HL-60/S4 (cell line): ENCODE results near the gene KCNH5.
"Not testable (repeated sequence)": the region's sequence is repeated elsewhere in the genome, so short reads cannot be mapped to it uniquely, and the experiment has no call there.

Experiments
- in situ Hi-C: fragments of 300-500 bp; cut with MboI; formaldehyde crosslinking; loops from 2 replicates; pipeline ENCODE4 v1.14.3; 2022; ENCODE audit warnings: low sequenced_read_pairs

KCNH5 gene

DNA sequence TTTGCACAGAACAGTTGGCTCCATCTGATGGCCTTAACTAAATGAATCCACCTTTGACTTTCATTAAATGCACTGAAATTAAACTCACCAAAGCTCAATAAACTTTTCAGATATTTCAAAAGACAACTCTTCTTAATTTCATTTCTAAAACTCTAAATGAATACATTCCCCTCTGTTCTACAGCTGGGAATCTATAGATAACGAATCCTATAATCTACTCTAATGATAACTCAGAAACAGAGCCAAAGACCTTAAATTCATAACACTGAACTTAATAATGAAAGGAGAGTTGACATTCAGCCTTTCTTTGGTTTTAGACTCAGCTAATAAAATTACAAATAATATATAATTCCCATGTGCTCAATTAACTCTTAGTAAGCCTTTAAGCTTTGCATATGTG is 150.5 kb downstream of the KCNH5 start:
- in situ Hi-C loops, result no loop called here

DNA sequence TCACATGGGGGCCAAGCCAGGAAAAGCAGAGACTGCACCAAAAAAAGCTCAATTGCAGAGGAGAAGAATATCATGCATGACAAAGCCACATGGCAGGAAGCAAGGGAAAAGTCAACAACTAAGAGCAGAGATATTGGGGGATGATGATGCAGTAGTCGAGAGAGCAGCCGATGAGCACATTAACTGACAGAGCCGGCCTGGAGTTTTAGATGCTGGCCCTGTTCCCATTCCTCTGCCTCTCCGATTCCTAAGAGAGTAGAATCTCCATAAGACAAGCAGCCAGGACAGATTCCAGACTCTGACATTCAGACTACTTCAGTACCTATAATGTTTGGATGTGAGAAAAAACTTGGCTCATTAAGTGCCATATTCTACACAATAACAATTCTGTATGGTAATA is 155.9 kb downstream of the KCNH5 start:
- in situ Hi-C loops, result no loop called here

DNA sequence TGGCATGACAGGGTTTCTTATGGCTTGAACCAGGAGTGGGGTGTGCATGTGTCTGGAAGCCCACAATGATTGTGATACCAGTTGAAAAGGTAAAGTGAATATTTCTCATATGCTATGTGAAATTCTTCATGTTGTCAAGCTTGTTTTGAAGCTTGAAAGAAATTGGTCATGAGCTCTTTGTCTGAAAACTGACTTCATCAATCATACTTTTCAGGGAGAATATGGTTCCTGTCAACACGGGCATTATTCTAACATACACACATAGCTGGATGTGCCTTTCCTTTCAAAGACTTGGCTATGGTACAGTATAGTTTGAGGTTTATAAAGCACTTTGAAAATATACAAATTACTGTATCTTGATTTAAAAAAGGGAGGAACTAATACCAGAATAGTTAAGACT is 158.8 kb downstream of the KCNH5 start:
- in situ Hi-C loops, result no loop called here

DNA sequence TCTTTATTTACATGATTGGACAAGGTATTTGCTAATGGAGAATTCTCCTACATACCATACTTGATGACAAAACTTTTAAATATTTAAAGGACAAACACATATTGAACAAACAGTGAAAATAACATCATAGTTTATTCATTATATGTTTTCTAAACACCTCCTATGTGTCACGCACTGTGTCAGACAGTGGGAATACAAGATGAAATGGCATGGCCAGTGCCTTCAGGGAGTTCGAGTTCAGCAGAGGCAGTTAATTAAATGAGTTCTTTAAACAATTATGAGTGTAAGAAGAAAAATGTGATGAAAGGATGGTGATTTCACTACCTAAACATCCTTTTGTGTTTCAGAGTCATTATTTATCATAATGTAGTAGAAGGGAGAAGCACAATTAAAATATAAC is 159.8 kb downstream of the KCNH5 start:
- in situ Hi-C loops, result no loop called here

DNA sequence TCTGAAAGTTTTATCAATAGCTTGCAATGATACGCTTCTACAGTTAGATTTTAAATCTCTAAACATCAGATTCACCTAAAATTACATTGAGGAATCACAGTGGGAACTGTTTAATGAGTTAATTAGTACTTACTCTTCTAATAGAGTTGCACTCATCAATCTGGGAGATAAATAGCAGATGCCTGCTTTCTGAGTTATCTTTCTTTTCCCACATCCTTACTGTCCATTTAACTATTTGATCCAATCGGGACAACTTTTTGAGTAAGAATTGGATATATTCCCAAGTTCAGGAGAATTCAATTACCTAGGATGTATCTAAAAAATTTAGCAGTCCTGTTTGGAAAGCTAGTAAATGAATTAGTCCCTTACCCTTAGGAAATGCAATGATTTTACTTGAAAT is 162.3 kb downstream of the KCNH5 start:
- in situ Hi-C loops, result no loop called here

DNA sequence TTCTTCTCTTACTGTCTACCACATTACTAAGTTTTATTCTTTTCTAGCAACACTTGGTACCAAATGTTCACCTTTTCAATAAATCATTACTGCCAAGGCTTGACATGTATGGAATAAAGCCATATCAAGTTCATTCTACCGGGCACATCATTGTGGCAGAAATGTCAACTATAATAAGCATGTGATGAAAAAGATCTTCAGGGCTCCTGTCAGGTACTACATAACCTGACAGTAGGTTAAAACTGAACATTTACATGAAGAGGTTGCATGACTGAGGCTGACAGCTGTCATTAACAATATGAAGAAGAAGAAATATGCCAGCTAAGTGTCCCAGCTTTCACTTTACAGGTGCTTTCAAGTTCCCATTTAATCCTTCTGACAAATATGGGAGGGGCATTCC is 178.9 kb downstream of the KCNH5 start:
- in situ Hi-C loops, result no loop called here

DNA sequence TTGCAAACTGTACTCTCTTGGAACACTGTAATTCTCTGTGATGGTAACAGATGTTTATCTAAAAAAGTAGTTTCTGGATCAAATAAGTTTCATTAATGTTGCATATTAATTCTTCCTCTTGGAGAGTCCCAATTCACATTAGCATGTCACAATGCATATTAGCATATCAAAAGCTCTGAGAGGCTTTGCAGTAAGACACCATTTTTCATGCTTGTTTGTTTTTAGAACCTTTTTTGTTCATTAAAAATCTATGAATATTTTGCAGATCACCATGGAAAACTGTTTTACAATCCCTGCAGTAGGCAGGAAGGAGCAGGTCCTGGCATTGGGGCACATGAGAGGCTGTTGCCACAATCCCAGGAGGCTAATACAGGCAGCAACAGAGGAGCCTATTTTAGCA is 180.7 kb downstream of the KCNH5 start:
- in situ Hi-C loops, result no loop called here

DNA sequence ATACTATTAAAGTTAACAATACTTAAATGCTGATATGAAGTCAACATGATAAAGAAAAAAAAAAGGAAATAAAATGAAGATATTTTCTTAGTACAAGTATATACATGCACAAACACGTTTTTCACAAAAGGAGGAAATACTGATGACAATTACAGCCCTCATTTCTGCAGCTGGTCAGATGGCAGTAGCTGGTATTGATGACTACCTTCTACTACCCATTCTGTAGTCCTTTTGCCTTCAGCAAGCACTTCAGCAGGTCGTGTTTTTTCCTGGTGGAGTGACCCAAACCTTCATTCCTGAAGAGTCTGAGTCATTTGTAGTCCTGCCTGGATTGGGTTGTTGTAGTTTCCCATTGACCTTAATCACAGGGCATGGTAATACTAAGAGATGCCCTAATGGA is 187.2 kb downstream of the KCNH5 start:
- in situ Hi-C loops, result not testable (repeated sequence)

DNA sequence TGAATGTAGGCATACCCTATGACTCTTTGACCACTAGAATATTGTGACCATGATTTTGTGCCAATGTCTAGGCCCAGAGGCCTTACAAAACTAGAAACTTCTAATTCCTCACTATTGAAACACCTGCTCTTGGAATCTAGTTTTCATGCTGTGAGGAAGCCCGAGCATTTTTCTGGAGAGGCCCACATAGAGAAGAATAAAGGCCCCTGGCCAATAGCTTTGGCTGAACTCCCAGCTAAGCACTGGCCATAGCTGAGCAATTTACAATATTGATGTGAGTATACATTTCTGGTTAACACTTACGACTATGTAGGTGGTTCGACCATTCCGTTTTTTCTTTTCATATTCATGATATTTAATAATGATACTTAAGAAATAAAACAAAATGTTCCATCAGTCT is 190.3 kb downstream of the KCNH5 start:
- in situ Hi-C loops, result no loop called here

DNA sequence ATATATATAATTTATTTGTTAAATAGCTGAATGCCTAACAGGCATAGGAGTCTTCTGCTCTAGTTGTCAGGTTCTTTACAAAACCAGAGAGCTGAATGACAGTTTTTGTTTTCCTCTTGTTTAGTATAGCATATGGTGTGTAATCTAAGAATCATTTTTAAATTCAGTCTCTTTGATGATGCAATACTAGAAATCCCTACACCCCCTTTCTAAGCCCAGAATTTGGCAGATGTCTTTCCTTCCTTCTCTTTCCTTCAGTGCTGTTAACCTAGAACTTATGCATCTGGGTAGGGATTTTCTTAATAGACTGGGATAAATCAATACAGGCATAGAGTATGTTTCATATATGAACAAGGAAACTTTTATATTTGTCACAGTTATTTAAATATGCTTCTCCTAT is 198.1 kb downstream of the KCNH5 start:
- in situ Hi-C loops, result no loop called here

DNA sequence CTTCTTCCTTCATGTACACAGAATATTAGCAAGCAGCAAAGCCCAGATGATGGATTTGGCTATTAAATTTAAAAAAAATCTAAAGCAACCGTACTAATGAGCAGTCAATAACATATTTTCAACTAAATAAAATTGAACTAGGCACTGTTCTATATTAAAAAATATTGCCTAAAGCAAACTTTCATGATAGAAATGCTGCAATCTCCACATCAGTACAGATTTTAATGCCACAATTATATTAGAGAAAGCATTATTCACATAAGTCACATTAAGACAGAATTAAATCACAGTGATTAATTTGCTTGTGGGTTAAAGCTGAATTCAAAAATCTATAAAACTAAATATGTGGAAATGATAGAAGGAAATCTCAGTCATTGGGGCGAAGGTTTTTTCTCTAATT is 200.7 kb downstream of the KCNH5 start:
- in situ Hi-C loops, result no loop called here

DNA sequence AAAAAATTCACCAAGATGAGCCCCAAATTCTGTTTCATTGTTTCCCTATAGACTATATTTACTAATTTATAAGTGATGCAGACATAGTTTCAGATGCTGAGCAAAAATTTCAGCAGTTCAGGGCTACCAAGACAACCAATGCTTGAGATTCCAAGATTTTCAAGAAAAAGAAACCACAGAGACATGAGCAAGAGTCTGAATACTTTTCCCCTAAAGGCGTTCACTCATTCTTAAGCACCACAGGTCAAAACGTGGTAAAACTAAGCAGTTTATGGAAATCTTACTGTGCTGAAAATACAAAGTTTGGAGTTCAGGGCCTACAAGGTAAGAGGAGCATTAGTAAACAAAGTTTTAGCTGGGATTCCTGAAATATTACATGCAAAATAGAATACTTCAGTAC is 221.2 kb downstream of the KCNH5 start:
- in situ Hi-C loops, result no loop called here

DNA sequence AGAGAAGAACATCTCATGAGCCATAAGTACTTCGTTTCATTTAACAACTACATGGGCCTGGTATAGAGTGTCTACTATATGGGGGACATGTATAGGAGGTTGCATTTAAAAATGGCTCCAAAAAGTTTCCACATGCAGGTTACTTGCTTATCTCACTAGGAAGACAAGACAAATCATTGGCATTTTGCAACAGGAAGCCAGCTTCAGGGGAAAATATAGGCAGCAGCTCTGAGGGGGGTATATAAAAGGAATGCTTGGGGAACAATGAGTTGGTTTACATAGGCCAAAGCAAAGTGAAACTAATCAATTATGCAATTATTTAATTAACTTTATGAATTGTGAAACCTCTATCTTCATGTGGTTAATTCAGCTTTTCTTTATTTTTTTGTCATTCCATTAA is 225.3 kb downstream of the KCNH5 start:
- in situ Hi-C loops, result no loop called here

DNA sequence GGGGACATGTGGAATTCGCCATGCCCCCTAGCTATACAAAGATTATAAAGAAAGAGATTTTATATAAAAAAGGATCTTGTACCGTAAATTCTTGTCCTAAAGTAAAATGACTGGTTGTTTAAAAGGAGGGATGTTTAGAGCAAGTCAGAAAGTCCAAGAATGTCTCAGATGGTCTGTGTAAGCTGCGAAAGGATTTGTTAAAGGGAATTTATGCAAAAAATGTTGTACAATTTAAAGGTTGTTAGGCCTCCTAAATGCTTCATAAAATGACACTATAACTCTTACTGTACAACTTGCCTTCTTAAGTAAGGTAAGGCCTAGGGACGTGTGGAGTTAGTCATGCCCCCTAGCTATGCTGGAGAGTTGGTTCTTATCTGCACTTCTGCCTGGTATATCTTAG is 237.6 kb downstream of the KCNH5 start:
- in situ Hi-C loops, result no loop called here

DNA sequence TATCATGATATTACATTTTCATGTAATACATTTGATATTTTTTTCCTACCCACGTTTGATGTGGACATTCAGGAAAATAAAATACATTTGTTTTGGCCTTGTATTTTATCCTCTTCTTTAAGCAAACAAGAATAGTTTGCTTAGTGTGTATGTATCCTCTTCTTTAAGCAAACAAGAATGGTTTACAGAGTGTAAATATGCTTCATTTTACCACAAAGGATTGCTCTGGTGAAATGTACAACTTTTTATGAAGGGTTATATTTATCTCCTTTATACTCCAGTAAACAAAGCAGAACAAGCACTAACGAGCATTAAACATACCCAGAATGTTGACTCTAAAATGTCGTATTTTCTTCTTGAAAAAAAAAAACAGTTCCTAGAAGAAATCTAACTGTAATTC is 244.7 kb downstream of the KCNH5 start:
- in situ Hi-C loops, result no loop called here

DNA sequence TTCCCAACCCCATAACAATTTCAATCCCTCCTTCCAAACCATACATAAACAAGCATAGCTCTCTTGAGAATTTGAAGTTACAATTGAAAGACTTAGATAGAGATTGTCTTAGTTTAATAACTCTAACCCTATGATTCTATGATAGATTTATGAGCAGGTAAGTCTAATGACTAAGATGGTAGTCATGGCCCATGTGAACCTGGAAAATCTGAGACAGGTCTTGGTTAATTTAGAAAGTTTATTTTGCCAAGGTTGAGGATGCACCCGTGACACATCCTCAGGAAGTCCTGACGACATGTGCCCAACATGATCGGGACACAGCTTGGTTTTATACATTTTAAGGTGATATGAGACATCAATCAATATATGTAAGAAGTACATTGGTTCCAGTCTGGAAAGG is 248.8 kb downstream of the KCNH5 start:
- in situ Hi-C loops, result no loop called here

DNA sequence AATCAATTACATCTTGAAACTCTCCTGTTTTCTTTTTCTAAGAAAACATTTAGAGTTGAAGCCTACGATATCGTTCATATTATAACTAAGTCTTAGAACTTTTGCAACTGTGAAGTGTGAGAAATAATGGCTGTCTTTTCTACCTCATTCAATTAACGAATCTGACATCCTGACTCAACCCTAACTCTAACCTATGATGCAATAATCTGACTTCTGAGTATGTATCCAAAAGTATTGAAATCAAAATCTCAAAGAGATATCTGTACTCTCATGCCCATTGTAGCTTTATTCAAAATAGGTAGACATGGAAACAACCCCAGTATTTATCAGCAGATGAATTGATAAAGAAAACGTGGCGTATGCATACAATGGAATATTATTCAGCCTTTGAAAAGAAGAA is 252.7 kb downstream of the KCNH5 start:
- in situ Hi-C loops, result no loop called here

DNA sequence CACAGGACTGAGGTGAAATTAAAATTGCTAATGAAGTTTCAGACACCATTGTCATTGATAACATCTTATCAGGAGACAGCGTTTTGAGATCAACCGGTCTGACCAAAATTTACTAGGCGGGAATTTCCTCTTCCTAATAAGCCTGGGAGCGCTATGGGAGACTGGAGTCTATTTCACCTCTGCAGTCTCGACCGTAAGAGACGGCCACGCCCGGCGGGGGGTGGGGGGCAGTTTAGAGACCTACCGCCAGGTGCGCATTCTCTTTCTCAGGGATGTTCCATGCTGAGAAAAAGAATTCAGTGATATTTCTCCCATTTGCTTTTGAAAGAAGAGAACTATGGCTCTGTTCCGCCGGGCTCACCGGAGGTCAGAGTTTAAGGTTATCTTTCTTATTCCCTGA is 263.9 kb downstream of the KCNH5 start:
- in situ Hi-C loops, result not testable (repeated sequence)

DNA sequence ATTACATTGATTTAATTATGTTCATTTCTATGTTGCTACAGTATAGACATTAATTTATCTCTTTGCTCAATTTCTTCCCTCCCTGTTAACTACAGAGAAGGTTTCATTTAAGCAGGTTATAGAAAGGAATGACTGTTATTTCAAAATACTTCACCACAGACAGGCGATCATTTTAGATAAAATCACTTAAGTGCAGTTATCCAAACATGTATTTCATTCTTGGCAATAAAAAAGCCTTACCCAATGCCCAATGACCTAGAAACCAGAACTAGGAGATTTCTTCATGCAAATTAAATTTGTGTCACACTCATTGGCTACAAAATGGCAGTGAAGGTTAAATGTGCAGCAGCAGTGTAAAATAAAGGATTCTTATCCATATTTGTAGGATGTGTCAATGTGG is 266.4 kb downstream of the KCNH5 start:
- in situ Hi-C loops, result no loop called here

DNA sequence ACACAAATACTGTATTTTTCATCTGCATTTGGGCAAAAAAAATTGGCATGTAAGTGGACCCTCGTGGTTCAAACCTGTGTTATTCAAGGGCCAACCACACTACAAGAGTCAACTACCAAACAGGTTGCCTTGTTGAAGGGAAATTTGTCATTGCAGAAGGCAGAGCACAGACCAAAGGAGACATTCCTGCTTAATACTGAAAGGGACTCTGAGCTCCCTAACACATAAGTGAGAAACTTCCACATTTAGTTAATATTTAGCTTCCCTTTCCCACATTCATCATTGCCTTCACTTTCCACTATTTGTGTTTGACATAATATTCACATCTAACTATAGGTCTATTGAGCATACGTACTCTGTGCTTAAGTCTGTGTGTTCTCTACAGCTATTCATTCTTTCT is 266.9 kb downstream of the KCNH5 start:
- in situ Hi-C loops, result no loop called here

DNA sequence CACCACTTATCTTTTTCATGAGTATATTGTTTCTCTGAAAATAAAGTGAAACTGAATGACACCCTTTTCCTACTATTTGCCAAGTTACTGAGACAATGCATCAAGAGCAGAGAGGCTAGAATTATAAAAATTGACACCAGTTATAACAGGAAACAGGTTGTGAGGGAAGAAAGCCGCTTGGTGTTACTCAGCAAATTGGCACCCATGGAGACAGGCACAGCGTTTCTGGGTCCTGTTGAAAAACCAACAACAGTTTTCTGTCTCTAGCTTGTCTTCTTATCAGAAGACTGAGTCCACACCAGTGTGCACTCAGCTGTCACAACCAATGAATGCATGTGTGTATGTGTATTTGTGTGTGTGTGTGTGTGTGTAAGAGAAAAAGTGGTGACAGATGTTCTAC is 267.7 kb downstream of the KCNH5 start:
- in situ Hi-C loops, result no loop called here

DNA sequence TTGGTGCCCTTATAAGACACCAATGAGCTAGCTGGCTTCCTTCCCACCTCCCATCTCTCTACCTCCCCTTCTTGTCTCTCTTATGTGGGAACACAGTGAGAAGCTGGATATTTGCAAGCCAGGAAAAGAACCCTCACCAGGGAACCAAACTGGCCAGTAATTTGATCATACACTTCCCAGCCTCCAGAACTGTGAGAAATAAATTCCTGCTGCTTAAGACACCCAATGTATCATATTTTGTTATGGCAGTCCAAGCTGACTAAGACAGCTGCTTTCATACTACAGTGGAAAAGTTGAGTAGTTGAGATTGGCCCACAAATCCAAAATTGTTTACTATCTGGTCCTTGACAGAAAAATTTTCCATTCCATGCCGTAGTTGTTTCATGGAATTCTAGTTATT is 269.0 kb downstream of the KCNH5 start:
- in situ Hi-C loops, result no loop called here

DNA sequence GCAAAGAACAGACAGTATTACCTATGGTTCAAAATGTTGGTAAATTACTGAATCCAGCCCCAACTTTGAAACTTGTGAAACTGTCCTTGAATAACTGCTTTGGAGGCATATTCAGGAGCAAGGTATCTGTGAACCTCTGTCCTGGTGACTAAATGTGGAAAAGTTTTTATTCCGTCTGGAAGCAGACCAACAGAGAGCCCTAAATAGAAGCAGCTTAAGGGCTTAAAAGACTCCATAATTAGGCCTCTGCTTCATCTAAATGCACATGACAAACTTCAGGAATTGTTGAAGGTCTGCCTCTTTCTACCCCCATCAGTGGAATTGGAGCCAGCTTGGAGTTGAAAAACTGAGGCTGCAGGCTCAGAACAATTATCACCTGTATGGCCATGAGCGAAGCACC is 276.5 kb downstream of the KCNH5 start:
- in situ Hi-C loops, result no loop called here

DNA sequence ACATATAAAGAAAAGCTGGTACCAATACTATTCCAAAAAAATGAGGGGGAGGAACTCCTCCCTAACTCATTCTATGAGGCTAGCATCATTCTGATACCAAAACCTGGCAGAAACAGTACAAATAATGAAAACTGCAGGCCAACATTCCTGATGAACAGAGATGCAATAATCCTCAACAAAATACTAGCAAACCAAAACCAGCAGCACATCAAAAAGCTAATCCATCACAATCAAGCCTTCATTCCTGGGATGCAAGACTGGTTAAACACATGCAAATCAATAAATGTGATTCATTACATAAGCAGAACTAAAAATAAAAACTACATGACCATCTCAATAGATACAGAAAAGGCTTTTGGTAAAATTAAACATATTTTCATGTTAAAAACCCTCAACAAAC is 281.3 kb downstream of the KCNH5 start:
- in situ Hi-C loops, result no loop called here
